HEK293 (cell line): Measurements from ENCODE around the gene ALOX12B.

ENCODE experiments used
- REST ChIP-seq: fragments of 450-650 bp; formaldehyde crosslinking; IDR thresholded peaks from 2 replicates; pipeline ENCODE4 v1.5.1; 2016; ENCODE audit warnings: missing biosample characterization, missing genetic modification characterization
- ZBTB20 ChIP-seq: fragments of 450-650 bp; formaldehyde crosslinking; IDR thresholded peaks from 2 replicates; pipeline ENCODE4 v1.5.1; 2016; ENCODE audit warnings: missing biosample characterization, missing genetic modification characterization
- ZNF391 ChIP-seq: fragments of 450-650 bp; formaldehyde crosslinking; IDR thresholded peaks from 2 replicates; pipeline ENCODE4 v1.5.1; 2016; ENCODE audit warnings: low read depth, missing biosample characterization, missing genetic modification characterization, borderline replicate concordance
- ZNF785 ChIP-seq: fragments of 450-650 bp; formaldehyde crosslinking; IDR thresholded peaks from 2 replicates; pipeline ENCODE4 v1.5.1; 2016; ENCODE audit warnings: missing biosample characterization, missing genetic modification characterization
- ZNF830 ChIP-seq: fragments of 450-650 bp; IDR thresholded peaks from 2 replicates; pipeline ENCODE4 v1.5.0; 2018; ENCODE audit warnings: missing biosample characterization, missing genetic modification characterization, low read depth, mild to moderate bottlenecking, moderate library complexity
- TF ChIP-seq, protein P1 (sequence below): fragments of 450-650 bp; formaldehyde crosslinking; IDR thresholded peaks from 2 replicates; pipeline ENCODE4 v1.5.1; 2016; ENCODE audit warnings: missing biosample characterization, missing genetic modification characterization
- TF ChIP-seq, protein P2 (sequence below): fragments of 450-650 bp; formaldehyde crosslinking; IDR thresholded peaks from 2 replicates; pipeline ENCODE4 v1.5.1; 2016; ENCODE audit warnings: missing biosample characterization, missing genetic modification characterization

DNA sequence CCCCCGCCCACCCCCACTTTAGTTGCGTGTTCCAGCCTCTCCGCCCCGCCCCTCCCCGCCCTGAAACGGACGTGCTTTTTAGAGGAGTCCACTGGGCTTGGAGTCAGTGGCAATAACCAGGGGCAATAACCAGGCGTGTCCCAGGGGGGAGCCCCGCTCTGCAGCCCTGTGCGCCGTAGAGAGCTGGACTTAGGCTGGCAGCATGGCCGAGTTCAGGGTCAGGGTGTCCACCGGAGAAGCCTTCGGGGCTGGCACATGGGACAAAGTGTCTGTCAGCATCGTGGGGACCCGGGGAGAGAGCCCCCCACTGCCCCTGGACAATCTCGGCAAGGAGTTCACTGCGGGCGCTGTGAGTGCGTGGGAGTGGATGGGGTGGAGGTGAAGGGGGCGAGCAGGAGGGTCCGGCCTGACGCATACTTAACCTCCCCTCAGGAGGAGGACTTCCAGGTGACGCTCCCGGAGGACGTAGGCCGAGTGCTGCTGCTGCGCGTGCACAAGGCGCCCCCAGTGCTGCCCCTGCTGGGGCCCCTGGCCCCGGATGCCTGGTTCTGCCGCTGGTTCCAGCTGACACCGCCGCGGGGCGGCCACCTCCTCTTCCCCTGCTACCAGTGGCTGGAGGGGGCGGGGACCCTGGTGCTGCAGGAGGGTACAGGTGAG is 48.4 kb downstream of the ALOX12B start, which contains the start of gene ALOX15B:
- TF ChIP-seq, protein P1, sequence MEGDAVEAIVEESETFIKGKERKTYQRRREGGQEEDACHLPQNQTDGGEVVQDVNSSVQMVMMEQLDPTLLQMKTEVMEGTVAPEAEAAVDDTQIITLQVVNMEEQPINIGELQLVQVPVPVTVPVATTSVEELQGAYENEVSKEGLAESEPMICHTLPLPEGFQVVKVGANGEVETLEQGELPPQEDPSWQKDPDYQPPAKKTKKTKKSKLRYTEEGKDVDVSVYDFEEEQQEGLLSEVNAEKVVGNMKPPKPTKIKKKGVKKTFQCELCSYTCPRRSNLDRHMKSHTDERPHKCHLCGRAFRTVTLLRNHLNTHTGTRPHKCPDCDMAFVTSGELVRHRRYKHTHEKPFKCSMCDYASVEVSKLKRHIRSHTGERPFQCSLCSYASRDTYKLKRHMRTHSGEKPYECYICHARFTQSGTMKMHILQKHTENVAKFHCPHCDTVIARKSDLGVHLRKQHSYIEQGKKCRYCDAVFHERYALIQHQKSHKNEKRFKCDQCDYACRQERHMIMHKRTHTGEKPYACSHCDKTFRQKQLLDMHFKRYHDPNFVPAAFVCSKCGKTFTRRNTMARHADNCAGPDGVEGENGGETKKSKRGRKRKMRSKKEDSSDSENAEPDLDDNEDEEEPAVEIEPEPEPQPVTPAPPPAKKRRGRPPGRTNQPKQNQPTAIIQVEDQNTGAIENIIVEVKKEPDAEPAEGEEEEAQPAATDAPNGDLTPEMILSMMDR = no peak
- TF ChIP-seq ZNF785 (no peak), ZNF391 (tag by site-specific recombination) (no peak), ZBTB20 (no peak), REST (tag by site-specific recombination) (no peak), ZNF830 (tag by site-specific recombination) (no peak)
- TF ChIP-seq, protein P2, sequence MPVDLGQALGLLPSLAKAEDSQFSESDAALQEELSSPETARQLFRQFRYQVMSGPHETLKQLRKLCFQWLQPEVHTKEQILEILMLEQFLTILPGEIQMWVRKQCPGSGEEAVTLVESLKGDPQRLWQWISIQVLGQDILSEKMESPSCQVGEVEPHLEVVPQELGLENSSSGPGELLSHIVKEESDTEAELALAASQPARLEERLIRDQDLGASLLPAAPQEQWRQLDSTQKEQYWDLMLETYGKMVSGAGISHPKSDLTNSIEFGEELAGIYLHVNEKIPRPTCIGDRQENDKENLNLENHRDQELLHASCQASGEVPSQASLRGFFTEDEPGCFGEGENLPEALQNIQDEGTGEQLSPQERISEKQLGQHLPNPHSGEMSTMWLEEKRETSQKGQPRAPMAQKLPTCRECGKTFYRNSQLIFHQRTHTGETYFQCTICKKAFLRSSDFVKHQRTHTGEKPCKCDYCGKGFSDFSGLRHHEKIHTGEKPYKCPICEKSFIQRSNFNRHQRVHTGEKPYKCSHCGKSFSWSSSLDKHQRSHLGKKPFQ (tag by site-specific recombination) = no peak
